GF-D8 (cell line): ENCODE data around the gene MLLT1.

Experiments
- DNase-seq: peaks from one replicate; lab custom pipeline; 2025; lab: John Stamatoyannopoulos, UW

Gene MLLT1

DNA sequence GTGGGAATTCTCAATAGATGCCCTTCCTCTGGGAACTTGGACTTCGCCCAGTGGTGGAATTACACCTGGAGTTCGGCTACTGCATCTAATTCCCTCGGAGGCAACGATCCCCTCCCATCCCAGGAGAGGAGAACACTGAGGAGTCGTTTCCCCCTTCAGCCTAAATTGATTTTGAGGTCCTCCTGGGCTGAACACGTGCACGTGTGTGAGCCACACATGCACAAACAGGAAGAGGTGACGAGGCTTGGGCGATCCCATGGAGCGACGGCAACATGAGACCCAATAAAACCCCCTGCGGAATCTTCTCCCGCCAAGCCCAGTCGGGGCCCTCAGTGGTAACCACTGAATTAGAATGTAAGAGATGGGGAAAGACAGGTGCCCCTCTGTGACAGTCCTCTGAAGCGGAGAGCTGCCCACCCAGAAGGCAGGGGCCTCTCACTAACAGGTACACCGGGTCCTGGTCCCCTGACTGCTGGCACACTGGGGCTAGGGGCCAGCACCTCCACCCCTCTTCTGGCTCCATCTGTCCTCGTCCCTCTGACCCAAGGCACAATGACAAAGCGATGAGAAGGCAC lies 4.5 kb downstream of the MLLT1 start:
- no peak for DNase-seq

DNA sequence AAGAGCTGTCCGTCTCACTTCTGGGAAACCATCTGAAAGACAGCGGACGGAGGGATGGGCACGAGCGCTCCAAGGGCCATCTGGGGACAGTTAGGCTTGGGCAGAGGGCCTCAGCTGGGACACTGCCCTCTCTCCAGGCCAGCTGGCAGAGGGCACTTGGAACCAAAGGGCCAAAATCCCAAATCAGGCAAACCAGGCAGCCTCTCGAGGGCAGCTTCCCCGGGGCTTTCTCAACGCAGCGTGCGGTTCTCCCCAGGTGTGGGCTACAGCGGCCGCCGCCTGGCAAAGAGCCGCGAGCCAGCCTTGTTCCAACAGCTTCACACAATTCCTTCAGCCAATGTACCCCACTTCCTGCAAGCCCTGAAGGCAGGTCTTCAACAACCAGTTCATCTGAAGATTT lies 5.0 kb downstream of the MLLT1 start:
- no peak for DNase-seq

DNA sequence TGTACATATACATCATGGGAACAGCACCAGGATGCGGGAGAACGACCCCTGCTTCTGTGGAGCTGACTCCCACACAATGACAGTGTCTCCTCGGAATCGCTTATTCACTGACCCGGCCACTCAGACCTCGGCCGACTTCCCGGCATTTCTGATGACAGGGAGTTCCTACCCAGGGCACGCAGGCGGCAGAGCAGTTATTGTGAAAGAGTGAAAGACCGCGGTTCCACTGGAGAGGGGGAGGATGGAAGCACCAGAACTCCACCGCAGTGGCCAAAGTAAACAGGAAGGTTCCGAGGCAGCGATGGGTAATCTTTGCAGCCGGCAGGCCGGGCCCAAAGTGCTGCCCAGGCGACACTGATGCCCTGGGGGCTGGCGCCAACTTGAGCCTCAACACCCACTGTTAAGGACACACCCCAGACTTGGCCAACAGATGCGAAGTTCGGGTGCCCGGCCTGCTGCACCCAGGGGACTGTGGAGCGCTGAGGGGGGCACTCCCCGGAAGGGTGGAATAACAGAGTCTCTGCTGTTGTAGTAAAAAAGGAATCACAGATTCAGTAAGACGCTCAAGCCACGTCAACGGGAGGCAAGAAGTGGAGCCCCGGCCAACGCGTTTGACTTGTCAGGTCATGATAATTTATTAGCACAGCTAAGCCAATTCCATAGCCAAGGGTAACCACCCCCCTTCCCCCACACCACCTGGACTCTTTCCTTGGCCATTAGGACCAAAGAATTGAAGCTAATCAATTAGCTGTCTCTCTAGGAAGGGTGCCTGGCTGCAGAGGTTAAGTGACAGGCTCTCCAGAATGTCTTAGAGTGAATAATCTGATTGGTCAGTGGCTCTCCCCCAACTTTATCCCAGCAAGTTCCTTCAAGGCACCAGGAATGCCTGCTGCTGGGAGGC lies 5.8 kb downstream of the MLLT1 start:
- DNase-seq, result peak; percentile 72

DNA sequence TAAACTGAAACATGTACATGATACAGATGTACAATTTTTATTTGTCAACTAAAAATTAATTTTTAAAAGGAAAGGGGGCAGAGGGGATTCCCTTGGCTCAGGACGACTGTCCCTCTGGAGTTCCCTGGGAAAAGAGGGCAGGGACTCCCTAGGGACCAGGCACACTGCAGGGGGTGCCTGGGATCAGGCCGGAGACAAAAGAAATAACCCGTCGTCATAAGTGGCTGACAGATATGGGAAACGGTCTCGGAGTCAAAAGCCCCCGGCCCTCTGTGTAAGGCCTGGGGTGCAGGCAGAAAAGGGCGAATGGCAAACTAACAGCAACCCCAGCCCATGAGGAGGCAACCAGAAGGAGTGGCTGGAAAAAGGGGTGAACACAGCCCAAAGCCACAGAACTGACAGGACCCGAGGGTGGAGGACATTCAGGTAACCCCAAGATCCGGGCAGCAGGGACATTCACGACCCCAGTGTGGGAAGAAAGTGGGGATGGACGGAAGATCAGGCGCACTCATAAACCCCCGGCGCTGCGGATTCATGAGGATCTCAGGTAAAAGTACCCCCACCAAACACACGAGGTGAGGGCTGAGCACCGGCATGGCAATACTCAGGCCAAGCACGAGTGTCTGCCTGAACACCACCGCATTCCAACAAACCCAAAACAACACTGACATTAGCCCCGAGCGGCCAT lies 6.7 kb downstream of the MLLT1 start:
- no peak for DNase-seq

DNA sequence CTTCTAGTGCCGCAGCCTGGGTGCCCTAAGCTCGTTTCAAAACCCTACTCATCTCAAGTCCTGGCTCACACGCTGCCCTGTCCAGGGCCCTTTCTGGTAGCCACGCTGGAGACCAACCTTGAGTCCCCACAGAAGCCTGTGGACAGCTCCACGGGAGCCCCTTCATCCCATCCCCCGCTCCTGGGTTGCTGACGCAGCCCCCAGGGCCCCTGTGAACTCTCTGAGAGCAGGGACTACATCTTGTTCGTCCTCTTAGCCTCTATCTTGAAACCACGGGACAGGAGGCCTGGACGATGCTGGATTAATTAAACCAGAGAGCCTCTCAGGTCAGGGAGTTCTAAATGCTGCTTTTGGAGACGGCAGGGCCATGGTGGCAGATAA lies 7.4 kb downstream of the MLLT1 start:
- no peak for DNase-seq

DNA sequence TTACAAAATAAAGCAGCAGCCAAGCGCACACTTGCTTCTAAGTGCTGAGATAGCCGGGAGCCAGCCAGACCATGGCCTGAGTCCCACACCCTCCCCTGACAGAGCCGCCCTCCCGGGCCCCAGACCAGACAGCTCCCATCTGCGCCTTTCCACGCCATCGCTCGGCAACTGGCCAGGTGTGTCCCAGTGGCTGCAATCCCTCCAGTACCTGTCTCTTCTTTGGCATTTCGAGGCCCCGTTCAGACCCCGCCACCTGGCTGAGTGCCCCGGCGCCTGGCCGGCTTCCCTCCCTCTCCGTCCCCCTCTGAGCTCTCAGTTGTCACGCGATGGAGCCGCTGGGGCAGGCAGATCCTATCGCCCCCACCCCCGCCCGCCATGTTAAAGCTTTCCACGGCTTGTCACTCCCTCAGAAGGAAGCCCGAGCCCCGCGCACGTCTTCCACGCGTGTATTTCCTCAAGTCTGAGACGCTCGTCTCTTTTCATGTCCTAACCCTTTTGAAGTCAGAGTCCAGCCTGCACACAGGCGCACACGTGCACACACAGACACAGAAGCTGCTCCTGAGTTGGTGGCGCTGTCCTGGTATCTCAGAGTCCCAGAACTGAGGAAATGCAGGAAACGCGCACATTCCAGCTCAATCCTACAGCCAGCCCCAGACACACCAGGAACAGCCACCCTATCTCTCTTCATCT lies 7.9 kb downstream of the MLLT1 start:
- DNase-seq, result no peak

DNA sequence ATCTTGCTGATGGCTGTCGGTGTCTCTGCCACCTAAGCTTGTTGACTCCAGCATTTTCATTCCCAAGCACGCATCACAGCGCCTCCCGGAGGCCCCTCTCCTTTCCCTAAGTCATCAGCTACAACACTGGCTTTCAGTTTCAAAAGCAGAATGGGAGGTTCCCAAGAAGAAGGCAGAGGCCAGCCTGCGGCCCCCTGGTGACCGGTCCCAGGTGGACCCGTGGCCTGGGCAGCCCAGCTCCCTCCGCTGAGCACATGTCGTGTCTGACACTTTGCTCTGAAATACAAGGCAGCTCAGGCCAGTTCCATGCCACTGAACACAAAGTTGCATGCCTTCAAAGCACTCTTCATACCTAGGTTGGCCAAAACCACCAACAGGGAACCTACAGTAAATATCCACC lies 8.5 kb downstream of the MLLT1 start:
- no peak for DNase-seq

DNA sequence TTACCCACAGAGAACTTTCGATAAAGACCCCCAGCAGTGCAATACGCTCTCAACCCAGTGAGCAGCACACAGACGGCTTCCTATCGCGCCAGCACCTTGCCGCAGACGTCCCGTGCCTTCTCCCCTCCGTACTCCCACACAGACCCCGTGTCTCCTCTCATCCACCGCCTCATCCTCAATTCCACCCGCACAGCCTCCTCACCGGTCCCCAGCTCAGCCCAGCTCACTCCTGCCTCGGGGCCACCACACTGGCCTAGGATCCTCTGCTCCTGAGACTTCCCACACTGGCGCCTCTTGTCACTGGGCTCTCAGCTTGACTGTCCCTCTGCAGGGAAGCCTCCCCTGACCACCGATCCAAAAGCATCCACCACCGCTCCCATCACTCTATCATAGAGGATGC lies 9.0 kb downstream of the MLLT1 start:
- no peak for DNase-seq

DNA sequence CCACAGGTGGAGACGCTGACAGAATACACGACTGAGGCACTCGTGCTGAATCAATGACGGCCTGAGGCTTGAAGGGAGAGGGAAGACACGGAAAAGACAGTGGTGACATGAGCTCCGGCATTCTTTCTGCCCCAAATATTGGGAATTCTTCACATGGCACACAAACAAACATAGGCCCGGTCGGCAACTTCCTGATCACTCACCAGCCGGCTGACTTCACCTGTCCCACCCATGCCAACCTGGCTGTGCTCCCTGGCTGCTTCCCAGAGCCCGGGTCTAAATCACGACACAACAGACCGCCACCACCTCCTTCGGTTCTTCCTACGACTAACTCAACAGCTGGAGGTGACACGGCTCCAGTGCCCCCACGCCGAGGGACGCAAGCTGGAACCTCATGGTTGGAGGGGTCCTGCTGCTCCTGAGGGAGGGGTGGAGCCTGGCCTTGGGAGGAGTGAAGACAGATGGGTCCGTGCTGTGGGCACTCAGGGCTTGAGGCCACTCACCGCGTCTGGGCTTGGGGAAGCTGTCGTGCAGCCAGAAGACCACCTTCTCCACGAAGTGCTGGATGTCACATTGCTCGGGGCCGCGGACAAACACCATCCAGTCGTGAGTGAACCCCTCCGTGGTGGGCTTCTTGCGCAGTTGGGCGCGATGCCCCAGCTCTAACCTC lies 9.6 kb downstream of the MLLT1 start:
- DNase-seq, result no peak

DNA sequence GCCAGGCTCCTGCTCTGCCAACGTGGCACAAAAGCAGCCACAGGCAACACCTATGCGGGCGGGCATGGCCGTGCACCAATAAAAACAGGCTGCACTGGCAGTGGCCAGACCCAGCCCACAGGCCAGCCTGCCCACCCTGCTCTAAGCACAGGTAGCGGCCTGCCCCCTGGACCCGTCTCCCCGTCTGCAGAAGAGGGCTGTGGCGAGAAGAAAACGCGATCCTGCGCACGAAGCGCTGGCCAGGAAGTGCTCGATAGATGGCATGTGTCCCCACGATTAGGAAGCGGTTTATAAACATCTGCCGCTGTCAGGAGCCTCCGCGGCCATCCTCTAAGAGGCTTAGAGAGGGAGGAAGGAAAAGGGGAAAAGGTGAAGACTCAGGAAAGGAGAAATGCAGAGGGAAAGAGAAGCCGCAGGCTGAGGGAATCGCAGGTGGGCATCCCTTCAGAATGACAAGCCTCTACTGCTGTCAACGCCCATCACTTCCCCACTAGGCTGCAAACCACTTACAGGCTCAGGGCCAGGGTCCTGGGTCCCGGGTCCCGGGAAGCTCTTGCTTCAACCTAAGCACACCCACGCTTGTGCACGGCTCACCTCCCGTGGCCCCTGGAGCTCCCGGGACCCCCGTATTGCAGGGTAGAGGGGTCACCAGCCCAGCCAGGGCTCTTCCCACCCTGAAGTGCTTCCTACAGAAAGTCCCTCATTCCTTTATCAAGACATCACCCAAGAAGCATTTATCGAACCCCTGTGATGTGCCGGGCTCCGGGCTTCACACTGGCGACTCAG lies 10.5 kb downstream of the MLLT1 start:
- no peak for DNase-seq

DNA sequence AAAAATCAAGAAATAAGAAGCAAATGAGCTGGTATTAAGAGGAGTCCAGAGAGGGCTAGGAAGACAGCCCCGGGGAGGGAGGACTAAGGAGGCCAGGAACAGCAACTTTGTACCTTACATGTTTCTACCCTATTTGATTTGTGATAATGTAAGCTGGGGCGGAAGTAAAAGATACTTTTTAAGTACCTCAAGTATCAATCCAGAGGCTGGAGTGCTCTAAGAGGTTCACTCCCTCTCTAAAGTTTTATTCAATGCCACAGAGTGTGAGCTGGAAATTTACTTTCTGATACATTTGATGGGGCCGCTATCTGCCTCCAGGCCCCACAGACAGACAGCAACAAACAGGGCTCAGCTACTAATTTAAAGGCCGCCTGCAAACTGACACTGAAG lies 11.4 kb downstream of the MLLT1 start:
- no peak for DNase-seq

DNA sequence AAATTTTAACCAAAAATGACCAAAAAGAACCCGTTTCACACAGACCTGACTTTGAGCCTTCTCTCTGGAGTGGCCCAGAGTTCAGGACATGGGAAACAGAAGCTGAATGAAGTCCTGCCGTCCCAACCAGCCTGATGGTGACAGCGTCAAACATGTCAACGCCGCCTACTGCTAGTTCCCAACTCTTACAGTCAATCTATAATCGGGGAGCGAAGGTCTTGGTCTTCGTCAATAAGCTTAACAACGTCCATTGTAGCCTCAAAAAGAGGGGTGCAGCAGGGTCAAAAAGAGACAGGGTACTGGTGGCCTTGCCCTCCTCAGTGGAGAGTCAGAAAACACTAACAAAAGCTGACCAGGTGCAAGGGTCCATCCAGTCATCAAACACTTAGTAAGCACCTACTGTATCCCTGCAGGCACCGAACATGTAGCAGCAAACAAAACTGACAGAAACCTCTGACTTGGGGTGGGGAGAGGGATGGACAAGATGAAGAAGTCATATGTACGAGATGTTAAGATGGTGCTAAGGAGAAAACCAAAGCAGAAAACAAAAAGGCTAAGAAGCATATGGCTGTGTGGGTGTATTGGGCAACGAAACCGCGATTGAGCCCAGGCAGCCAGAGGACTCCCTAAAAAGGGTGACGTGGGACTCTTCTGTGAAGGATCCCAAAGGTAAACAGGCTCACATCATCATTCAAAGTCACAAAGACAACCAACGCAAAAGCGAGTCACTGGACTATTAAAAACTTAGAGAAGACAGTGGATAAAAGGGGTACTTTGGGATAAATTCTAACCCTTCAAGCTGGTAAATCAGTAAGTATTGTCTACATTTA lies 12.0 kb downstream of the MLLT1 start:
- DNase-seq, result no peak

DNA sequence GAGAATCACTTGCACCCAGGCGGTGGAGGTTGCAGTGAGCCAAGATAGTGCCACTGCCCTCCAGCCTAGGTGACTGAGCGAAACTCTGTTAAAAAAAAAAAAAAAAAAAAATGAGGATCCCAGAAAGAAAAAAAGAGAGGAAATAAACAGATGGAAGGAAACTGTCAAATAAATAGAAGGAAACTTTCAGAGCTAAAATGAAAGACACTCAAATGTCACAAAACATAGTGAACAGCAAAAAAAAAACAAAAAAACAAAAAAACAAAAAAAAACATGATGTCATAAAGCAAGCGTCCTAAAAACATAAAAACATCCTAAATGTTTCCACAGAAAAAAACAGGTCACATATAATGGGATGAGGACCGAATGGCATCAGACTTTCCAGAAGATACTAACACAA lies 15.0 kb downstream of the MLLT1 start:
- no peak for DNase-seq

DNA sequence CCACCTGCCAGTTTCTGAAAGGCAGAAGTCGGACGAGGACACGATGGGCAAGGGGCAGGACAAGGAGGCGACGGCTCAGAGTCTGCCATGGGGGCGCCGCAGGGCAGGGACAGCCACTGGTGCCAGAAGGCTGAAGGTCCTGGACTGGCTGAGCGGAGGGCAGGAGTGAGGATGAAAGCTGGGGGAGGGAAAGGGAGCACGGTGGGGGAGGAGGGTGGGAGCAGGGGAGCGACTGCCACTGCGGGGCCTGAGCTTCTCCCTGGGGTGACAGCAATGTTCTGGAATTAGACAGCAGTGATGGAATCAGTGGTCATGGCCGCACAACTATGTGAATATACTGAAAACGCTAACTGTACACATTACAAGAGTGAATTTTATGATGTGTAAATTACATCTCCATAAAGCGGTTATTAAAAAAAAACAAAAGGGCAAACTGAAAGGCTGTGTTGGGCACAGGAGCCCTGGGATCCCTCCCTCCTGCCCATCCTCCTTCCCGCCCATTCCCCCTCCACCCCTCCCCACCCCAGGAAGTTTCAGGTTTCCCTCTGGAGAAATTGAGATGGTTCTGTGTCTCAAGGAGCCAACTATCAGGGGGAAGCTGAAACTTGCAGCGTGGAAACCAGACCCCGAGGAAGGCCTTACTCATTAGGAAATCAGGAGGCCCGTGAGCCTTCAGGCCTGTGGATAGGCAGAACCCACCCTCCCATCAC lies 15.9 kb downstream of the MLLT1 start:
- no peak for DNase-seq

DNA sequence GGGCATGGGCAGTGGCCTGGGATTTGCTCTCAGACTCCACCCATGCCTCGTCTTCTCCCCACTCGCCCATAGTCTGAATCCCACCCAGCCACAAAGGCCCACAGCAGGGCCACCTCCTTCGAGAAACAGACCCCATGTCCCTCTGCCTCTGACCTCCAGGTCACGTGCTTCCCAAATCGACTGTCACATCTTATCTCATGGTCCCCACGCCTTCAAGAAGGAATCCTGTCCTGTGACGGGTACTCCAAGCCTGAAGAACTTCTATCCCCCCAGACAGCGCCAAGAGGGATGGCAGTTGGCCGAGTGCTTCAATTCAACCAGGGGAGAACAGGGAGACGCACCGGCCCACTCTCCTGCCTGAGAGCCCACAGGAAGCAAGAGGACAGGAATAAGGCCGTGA lies 16.5 kb downstream of the MLLT1 start:
- DNase-seq, result no peak

DNA sequence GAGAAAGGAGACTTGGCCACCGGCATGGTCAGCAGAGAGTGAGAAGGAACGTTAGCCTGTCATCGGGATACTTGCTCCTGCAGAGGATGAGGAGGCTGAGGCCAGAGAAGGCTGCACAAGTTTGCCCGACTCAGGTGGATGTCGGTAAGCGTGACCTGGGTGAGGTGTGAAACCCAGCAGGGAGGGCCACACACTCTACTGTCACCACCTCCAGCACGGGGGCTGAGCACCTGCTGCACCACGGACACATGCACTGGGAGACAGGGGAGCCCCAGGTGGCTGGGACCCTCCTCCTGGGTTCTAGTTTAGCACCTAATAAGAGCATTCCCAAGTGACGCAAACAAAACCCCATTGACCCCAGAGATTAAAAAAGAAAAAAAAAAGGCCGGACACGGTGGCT lies 17.3 kb downstream of the MLLT1 start:
- DNase-seq, result no peak

DNA sequence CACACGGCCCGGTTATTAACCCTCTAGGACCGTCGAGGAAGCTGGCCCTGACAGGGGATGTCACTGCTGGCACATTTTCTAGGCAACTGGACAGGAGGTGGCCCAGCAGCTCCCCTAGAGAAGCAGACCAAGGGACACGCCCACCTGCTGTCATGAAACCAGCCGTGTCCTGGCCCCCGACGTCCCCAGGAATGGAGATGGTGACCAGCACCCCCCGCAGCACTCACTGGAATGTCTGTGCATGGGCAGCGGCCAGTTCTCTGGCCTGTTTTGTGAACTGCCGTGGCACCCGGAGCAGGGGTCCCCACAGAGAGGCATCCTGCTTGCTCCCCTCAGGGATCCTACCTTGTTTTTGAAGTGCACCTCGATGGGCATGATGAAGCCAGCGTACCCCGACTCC lies 17.9 kb downstream of the MLLT1 start:
- no peak for DNase-seq

DNA sequence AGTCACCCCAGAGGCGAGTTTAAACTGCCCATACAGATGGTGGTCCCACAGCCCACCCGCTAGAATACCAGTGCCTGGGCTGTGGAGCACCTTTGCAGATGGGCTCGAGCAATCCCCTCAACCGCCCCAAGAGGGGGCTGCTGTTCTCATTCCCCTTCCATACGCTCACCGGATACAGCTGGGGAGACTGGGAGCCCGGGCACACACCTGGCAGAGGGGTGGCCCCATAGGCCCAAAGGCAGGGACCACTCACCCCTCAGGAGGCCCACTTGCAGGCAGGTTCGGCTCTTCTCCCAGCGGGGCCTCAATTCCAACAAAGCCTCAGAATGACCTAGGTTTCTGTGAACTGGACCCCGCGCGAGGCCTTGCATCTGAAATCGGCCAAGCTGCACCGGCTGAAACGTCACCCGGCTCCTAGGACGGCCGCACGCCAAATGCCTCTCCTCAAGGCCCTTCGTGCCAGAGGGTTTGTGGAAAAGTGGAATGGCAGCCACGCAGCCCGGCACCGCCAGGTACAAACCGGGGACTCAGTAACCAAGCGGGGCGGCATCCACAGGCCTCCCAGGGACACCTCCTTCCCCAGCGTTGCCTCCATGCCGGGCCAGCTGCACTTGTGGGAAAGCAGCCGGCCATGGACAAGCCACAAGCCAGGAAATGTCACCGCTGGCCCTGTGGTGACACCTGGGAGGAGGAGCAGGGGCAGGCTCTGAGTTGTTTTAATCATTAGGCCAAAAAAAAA lies 18.7 kb downstream of the MLLT1 start:
- DNase-seq, result no peak

DNA sequence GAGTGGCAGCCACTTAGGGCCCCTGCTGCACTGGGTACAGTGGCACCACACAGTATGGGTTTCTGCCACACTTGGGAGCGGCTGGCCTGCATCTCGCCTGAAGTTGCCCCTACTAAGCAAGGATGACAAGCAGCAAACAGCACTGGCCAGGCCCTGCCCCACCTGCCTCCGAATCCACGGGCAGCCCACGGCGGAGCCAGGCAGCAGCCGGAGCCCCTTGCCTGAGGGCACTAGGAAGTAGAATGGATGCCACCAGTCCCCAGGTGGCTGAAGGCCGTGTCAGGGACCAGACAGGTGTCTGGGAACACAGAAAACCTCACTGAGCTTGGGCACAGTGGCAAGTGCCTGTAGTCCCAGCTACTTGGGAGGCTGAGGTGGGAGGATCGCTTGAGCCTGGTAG lies 19.4 kb downstream of the MLLT1 start:
- no peak for DNase-seq
